Ascending aorta (tissue), 2 donors: Measurements from ENCODE around the gene MAP7. TPM values are rescaled to one million over a fixed set of nuclear protein-coding genes. Genes with fewer than 3 reads are reported as not detected.

Experiments
- DNase-seq, 2 donors: peaks; one replicate each; pipeline ENCODE4 v3.0.0-alpha.2; 2019; ENCODE audit warnings: low spot score in 2 of 2
- H3K27ac ChIP-seq, 2 donors: fragments of 200-600 bp; sonication (generic); one replicate each; pipeline ENCODE4 v1.5.1; 2016 to 2017; ENCODE audit warnings: mild to moderate bottlenecking in 1 of 2
- H3K27me3 ChIP-seq: fragments of 200-600 bp; sonication (generic); one replicate; pipeline ENCODE4 v1.5.1; 2017
- H3K36me3 ChIP-seq, 2 donors: fragments of 200-600 bp; sonication (generic); one replicate each; pipeline ENCODE4 v1.5.1; 2016
- H3K4me1 ChIP-seq, 2 donors: fragments of 200-600 bp; sonication (generic); one replicate each; pipeline ENCODE4 v1.5.1; 2016 to 2017; ENCODE audit warnings: mild to moderate bottlenecking in 1 of 2
- H3K4me3 ChIP-seq, 2 donors: fragments of 200-600 bp; sonication (generic); one replicate each; pipeline ENCODE4 v1.5.1; 2016 to 2017; ENCODE audit warnings: mild to moderate bottlenecking in 1 of 2
- H3K9me3 ChIP-seq, 2 donors: fragments of 200-600 bp; sonication (generic); one replicate each; pipeline ENCODE4 v1.5.1; 2016
- intact Hi-C: fragments of 100-400 bp; cut with DNase I; formaldehyde crosslinking; loops from one replicate; pipeline ENCODE4 v1.15.1; 2023
- total RNA-seq: library from RNA; depleted of rRNA; stranded (reverse); fragments of >200 nt; gene quantifications from one replicate; pipeline ENCODE4 v1.1.0, GENCODE V29; 2016
- TF ChIP-seq, protein P1 (sequence below), 3 experiments: fragments of 200-600 bp in 2 of 3; fragments of 450-650 bp in 1 of 3; sonication (generic) in 2 of 3; IDR thresholded peaks; one replicate each; pipeline ENCODE4 v1.5.1; 2016 to 2019; ENCODE audit warnings: antibody characterized with exemption in 3 of 3, mild to moderate bottlenecking in 1 of 3, moderate library complexity in 1 of 3

MAP7 gene
- total RNA-seq, 1 donor from 2014 or later = not detected

DNA sequence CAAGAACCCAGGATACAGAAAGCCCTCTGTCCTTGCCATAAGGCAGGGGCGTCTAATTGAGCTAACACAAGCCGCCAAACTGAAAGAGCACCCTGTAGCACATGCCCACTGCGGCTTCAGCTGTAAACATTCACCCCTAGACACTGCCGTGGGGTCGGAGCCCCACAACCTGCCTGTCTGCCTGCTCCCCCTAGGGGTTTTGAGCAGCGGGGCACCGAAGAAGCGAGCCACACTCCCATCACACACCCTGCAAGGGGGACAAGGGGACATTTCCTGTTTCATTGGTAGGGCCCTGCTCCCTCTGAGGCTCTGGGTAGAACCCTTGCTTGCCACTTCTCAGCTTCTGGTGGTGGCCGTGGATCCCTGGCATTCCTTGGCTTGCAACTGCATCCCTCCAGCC, 215.4 kb downstream of the MAP7 start:
- intact Hi-C loops = no loop called here

DNA sequence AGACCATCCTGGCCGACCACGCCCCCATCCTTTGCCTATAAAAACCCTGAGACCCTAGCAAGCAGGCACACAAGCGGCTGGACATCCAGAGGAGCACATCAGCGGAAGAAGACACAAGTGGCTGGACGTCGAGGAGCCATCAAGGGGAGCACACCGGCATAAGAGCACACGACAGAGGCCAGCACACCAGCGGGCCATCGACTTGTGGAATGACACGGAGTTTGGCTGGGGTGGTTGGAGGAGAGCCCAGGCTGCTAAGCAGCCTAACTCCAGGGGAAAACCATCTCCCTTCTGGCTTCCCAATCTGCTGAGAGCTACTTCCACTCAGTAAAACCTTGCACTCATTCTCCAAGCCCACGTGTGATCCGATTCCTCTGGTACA, 215.8 kb downstream of the MAP7 start:
- Histone ChIP-seq H3K9me3 (no peaks in the 10 kb centered on the region), H3K4me3 (no peak overlapping the region), H3K4me1 (no peaks in the 10 kb centered on the region), H3K27ac (no peak overlapping the region), H3K36me3 (no peaks in the 10 kb centered on the region), H3K27me3 (no peaks in the 10 kb centered on the region)
- intact Hi-C loops = no loop called here
- DNase-seq = no peak
- TF ChIP-seq, protein P1, sequence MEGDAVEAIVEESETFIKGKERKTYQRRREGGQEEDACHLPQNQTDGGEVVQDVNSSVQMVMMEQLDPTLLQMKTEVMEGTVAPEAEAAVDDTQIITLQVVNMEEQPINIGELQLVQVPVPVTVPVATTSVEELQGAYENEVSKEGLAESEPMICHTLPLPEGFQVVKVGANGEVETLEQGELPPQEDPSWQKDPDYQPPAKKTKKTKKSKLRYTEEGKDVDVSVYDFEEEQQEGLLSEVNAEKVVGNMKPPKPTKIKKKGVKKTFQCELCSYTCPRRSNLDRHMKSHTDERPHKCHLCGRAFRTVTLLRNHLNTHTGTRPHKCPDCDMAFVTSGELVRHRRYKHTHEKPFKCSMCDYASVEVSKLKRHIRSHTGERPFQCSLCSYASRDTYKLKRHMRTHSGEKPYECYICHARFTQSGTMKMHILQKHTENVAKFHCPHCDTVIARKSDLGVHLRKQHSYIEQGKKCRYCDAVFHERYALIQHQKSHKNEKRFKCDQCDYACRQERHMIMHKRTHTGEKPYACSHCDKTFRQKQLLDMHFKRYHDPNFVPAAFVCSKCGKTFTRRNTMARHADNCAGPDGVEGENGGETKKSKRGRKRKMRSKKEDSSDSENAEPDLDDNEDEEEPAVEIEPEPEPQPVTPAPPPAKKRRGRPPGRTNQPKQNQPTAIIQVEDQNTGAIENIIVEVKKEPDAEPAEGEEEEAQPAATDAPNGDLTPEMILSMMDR (IDR thresholded peaks at IDR 0.05) = no peak

More for the DNA sequence above, 215.4 kb downstream of the MAP7 start:
- Histone ChIP-seq H3K9me3 (no peaks in the 10 kb centered on the region), H3K4me3 (no peak overlapping the region), H3K36me3 (no peaks in the 10 kb centered on the region), H3K4me1 (no peaks in the 10 kb centered on the region), H3K27me3 (no peaks in the 10 kb centered on the region), H3K27ac (no peak overlapping the region)
- DNase-seq = no peak
- TF ChIP-seq, protein P1 (IDR thresholded peaks at IDR 0.05) = no peak

DNA sequence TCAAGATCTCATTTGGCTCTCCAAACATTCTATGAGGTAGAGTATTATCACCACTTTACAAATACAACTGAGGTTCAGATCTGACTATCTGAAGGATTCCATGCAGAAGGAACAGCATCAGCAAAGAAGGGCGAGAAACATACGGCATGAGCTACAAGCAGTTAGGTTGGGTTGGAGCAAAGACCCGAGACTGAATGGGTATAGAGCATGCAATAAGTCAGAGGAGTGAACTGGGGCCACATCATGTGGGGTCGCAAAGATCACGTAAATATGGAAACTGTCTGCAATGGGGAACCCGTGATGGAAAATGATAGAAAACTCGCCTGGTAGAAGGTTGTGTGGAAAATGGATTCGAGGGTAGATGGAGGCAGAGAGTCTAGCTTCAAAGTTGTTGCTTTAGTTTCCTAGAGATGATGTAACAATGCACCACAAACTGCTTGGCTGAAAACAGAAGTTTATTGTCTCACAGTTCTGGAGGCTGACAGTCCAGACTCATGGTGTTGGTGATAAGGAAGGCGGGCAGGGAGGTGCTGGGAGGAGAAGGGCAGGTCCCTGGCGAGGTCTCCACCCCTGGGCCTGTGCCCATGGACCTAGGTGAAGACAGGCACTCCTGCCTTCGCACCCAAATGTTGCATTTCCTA, 216.3 kb downstream of the MAP7 start:
- H3K4me1 ChIP-seq = no peaks in the 10 kb centered on the region
- no peaks in the 10 kb centered on the region for H3K36me3 ChIP-seq
- H3K27ac ChIP-seq = no peak overlapping the region
- no peaks in the 10 kb centered on the region for H3K27me3 ChIP-seq
- no peak overlapping the region for H3K4me3 ChIP-seq
- intact Hi-C loops = no loop called here
- TF ChIP-seq, protein P1 (IDR thresholded peaks at IDR 0.05) = no peak
- DNase-seq = no peak
- H3K9me3 ChIP-seq = no peaks in the 10 kb centered on the region

DNA sequence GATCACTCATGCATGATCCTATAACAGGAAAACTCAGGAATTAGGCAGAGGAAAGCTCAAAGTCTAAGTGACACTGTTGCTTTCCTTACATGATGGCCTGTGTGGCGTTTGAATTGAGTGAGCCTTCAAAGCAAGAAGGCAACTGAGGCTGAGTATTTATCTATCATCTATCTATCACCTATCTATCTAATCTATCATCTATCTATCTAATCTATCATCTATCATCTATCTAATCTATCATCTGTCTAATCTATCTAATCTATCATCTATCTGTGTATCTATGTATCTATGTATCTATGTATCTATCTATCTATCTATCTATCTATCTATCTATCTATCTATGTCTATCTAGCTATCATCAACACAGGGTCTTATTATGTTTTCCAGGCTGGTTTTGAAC, 218.8 kb downstream of the MAP7 start:
- Histone ChIP-seq H3K9me3 (no peaks in the 10 kb centered on the region), H3K27me3 (no peaks in the 10 kb centered on the region), H3K4me1 (no peaks in the 10 kb centered on the region), H3K4me3 (no peak overlapping the region), H3K27ac (no peak overlapping the region), H3K36me3 (no peaks in the 10 kb centered on the region)
- DNase-seq = no peak
- intact Hi-C loops = no loop called here
- TF ChIP-seq, protein P1 (IDR thresholded peaks at IDR 0.05) = no peak

DNA sequence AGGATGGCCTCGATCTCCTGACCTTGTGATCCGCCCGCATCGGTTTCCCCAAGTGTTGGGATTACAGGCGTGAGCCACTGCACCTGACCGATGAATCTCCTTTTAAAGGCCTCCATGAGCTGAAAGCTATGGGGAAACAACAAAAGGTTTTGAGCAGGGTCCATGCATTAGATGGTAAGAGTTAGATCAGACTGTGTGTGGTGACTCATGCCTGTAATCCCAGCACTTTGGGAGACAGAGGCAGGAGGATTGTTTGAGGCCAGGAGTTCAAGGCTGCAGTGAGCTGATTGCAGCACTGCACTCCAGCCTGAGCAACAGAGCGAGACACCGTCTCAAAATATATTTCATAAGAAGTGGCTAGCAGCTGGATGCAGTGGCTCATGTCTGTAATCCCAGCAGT, 219.6 kb downstream of the MAP7 start:
- Histone ChIP-seq H3K9me3 (no peaks in the 10 kb centered on the region), H3K27ac (no peak overlapping the region), H3K27me3 (no peaks in the 10 kb centered on the region), H3K4me1 (no peaks in the 10 kb centered on the region), H3K4me3 (no peak overlapping the region), H3K36me3 (no peaks in the 10 kb centered on the region)
- DNase-seq = no peak
- TF ChIP-seq, protein P1 (IDR thresholded peaks at IDR 0.05) = no peak
- intact Hi-C loops = no loop called here
